22Rv1 (cell line): Measurements from ENCODE around the gene STAT6.

Experiments used
- CTCF ChIP-seq: fragments of 450-650 bp; IDR thresholded peaks from 2 replicates; pipeline ENCODE4 v1.5.1; 2017; ENCODE audit warnings: mild to moderate bottlenecking
- ZFX ChIP-seq: fragments of 450-650 bp; IDR thresholded peaks from 2 replicates; pipeline ENCODE4 v1.6.1; 2017; ENCODE audit warnings: antibody characterized with exemption, borderline replicate concordance

GRCh38 chr12:57092876-57093414 lies 18.2 kb downstream of the STAT6 start:
- TF ChIP-seq CTCF = no peak
- TF ChIP-seq ZFX = no peak
